WTC11 (cell line): ENCODE measurements around the gene ZNF76.

Source experiments
- ESRRA ChIP-seq: sonication (generic); formaldehyde crosslinking; IDR thresholded peaks from 2 replicates; pipeline ENCODE4 v1.8.1; 2022; ENCODE audit warnings: mild to moderate bottlenecking, missing genetic modification reagents, borderline replicate concordance
- FOXK1 ChIP-seq: sonication (generic); formaldehyde crosslinking; IDR thresholded peaks from 2 replicates; pipeline ENCODE4 v1.8.0; 2022; ENCODE audit warnings: mild to moderate bottlenecking, moderate library complexity, missing genetic modification reagents
- NFE2L1 ChIP-seq: sonication (generic); formaldehyde crosslinking; IDR thresholded peaks from 2 replicates; pipeline ENCODE4 v1.8.1; 2023; ENCODE audit warnings: missing genetic modification reagents
- TEAD4 ChIP-seq: sonication (generic); formaldehyde crosslinking; IDR thresholded peaks from 2 replicates; pipeline ENCODE4 v1.8.0; 2022; ENCODE audit warnings: mild to moderate bottlenecking, missing genetic modification reagents
- USF1 ChIP-seq: sonication (generic); formaldehyde crosslinking; IDR thresholded peaks from 2 replicates; pipeline ENCODE4 v1.8.0; 2022; ENCODE audit warnings: mild to moderate bottlenecking, missing genetic modification reagents
- ZNF121 ChIP-seq: sonication (generic); formaldehyde crosslinking; IDR thresholded peaks from 2 replicates; pipeline ENCODE4 v1.8.0; 2023; ENCODE audit warnings: missing genetic modification reagents
- ZNF263 ChIP-seq: sonication (generic); formaldehyde crosslinking; IDR thresholded peaks from 2 replicates; pipeline ENCODE4 v1.8.1; 2022; ENCODE audit warnings: low read depth, mild to moderate bottlenecking, moderate library complexity, missing genetic modification reagents
- ZSCAN18 ChIP-seq: fragments of 250-450 bp; sonication (Bioruptor Pico); IDR thresholded peaks from 2 replicates; pipeline ENCODE4 v2.1.2; 2022; ENCODE audit warnings: mild to moderate bottlenecking, moderate library complexity
- TF ChIP-seq, protein P1 (sequence below): fragments of 200-600 bp; IDR thresholded peaks from 2 replicates; pipeline ENCODE4 v1.8.0; 2022; ENCODE audit warnings: antibody characterized with exemption

DNA sequence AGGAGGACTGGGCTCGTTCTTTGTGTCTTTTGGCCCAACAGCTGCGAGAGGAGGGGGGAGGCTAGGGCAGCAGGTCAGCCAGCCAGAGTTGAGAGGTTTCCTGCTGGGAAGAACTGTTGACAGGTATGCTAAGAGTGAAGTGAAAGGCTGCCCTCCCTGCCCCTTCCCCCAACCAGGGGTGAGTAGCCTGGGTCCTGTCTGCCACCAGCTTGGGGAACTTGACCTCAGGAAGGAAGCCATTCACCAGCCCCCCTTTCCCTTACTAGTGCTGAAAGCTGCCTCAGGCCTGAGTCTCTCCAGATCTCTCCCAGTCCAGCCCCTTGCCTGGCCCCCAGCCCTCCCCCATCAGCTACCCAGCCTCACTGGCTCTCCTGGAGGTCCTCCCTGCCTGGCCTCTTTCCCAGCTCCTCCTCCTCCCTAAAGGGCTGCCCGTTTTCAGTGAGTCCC, 20.7 kb upstream of the ZNF76 start:
- no peak for TF ChIP-seq TEAD4 (CRISPR knock-in tag)
- TF ChIP-seq, protein P1, sequence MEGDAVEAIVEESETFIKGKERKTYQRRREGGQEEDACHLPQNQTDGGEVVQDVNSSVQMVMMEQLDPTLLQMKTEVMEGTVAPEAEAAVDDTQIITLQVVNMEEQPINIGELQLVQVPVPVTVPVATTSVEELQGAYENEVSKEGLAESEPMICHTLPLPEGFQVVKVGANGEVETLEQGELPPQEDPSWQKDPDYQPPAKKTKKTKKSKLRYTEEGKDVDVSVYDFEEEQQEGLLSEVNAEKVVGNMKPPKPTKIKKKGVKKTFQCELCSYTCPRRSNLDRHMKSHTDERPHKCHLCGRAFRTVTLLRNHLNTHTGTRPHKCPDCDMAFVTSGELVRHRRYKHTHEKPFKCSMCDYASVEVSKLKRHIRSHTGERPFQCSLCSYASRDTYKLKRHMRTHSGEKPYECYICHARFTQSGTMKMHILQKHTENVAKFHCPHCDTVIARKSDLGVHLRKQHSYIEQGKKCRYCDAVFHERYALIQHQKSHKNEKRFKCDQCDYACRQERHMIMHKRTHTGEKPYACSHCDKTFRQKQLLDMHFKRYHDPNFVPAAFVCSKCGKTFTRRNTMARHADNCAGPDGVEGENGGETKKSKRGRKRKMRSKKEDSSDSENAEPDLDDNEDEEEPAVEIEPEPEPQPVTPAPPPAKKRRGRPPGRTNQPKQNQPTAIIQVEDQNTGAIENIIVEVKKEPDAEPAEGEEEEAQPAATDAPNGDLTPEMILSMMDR: no peak
- TF ChIP-seq FOXK1 (CRISPR knock-in tag): peak; percentile 85
- TF ChIP-seq ESRRA (CRISPR knock-in tag): no peak
- 0 out of 2 replicates have a peak, but pooled peaks have one; percentile 32 for TF ChIP-seq NFE2L1 (CRISPR knock-in tag)
- TF ChIP-seq ZNF121: no peak
- TF ChIP-seq ZNF263 (CRISPR knock-in tag): 0 out of 2 replicates have a peak, but pooled peaks have one; percentile 43
- no peak for TF ChIP-seq USF1
- TF ChIP-seq ZSCAN18 (CRISPR knock-in tag): no peak
